GM12878 (cell line): ENCODE data around the gene GPR63. TPM values are rescaled to one million over a fixed set of nuclear protein-coding genes. Genes with fewer than 3 reads are reported as not detected.

ENCODE experiments used
- ATAC-seq: fragments of 200-7000 bp; cut with Tn5 transposase; 3 replicates; pipeline ENCODE4 v1.9.1; 2020; ENCODE audit warnings: mild to moderate bottlenecking, moderate library complexity
- BruUV-seq: library from RNA; stranded (reverse); fragments of 400-500 nt; replicated peaks from 2 replicates; lab custom pipeline; 2021; lab: Mats Ljungman, UMichigan
- CTCF ChIA-PET: fragments of 300-600 bp; sonication (Branson Sonifier 250); formaldehyde crosslinking; extraction: SDS; loops from one replicate; lab custom pipeline; 2021; ENCODE audit warnings: inconsistent platforms; lab: Yijun Ruan, JAX
- POLR2A ChIA-PET: fragments of 350-600 bp; formaldehyde crosslinking; extraction: SDS; loops from one replicate; lab custom pipeline; 2021; ENCODE audit warnings: inconsistent platforms; lab: Charles Lee
- RAD21 ChIA-PET: fragments of 300-600 bp; sonication (Branson Sonifier 250); formaldehyde crosslinking; loops from one replicate; lab custom pipeline; 2023; ENCODE audit warnings: antibody characterized with exemption; ENCODE audit not compliant: unreplicated experiment; lab: Charles Lee
- SMC1A ChIA-PET: fragments of 300-600 bp; sonication (Branson Sonifier 250); formaldehyde crosslinking; loops from one replicate; lab custom pipeline; 2023; ENCODE audit not compliant: unreplicated experiment, uncharacterized antibody; lab: Charles Lee
- DNase-seq: peaks from one replicate; pipeline ENCODE4 v3.0.0-alpha.2; 2011; ENCODE audit warnings: low read depth, low spot score
- FAIRE-seq: peaks from 3 replicates; lab custom pipeline; 2011; peaks lifted over from hg19 to GRCh38; lab: Jason Lieb, UNC
- H2AFZ ChIP-seq: 2 replicates; pipeline ENCODE4 v1.6.0; 2011; ENCODE audit warnings: low read depth, low read length, control low read depth; ENCODE audit not compliant: control insufficient read depth
- H3K27ac ChIP-seq: 2 replicates; pipeline ENCODE4 v1.5.1; 2011; ENCODE audit warnings: control low read depth; ENCODE audit not compliant: control insufficient read depth, insufficient read depth
- H3K27me3 ChIP-seq, 2 experiments: replicated peaks in 1 of 2; 2 replicates each; pipeline versions ENCODE4 v1.6.0 to v1.6.1; 2011; ENCODE audit warnings: low read length in 1 of 2; ENCODE audit not compliant: control insufficient read depth in 2 of 2, insufficient read depth in 2 of 2
- H3K36me3 ChIP-seq, 2 experiments: 2 replicates each; pipeline ENCODE4 v1.5.1; 2011; ENCODE audit warnings: low read length in 1 of 2; ENCODE audit not compliant: control insufficient read depth in 2 of 2, insufficient read depth in 2 of 2
- H3K4me1 ChIP-seq: 2 replicates; pipeline ENCODE4 v1.6.1; 2011; ENCODE audit warnings: mild to moderate bottlenecking, low read length, moderate library complexity, mixed read lengths; ENCODE audit not compliant: control insufficient read depth, insufficient read depth
- H3K4me2 ChIP-seq: 2 replicates; pipeline ENCODE4 v1.6.0; 2011; ENCODE audit warnings: control low read depth; ENCODE audit not compliant: control insufficient read depth, insufficient read depth
- H3K4me3 ChIP-seq: fragments of 200-600 bp; sonication (generic); 2 replicates; pipeline ENCODE4 v1.5.1; 2016
- H3K79me2 ChIP-seq: 2 replicates; pipeline ENCODE4 v1.6.0; 2011; ENCODE audit warnings: low read length; ENCODE audit not compliant: control insufficient read depth, insufficient read depth
- H3K9ac ChIP-seq: 2 replicates; pipeline ENCODE4 v1.8.0; 2011; ENCODE audit warnings: low read length, control low read depth, mixed read lengths; ENCODE audit not compliant: control insufficient read depth, insufficient read depth
- H3K9me3 ChIP-seq: replicated peaks from 3 replicates; pipeline ENCODE4 v1.5.1; 2011; ENCODE audit warnings: mild to moderate bottlenecking, low read length; ENCODE audit not compliant: control insufficient read depth, insufficient read depth
- H4K20me1 ChIP-seq: 2 replicates; pipeline ENCODE4 v1.6.0; 2011; ENCODE audit not compliant: control insufficient read depth, insufficient read depth
- BACH1 ChIP-seq: fragments of 450-650 bp; IDR thresholded peaks from 2 replicates; pipeline ENCODE4 v1.6.1; 2017; ENCODE audit warnings: mild to moderate bottlenecking, borderline replicate concordance
- BRCA1 ChIP-seq: IDR thresholded peaks from 2 replicates; pipeline ENCODE4 v1.6.1; 2011; ENCODE audit warnings: low read depth, low read length, improper control_type of control experiment
- CHD4 ChIP-seq: fragments of 200-600 bp; sonication (generic); IDR thresholded peaks from 2 replicates; pipeline ENCODE4 v1.6.1; 2016; ENCODE audit warnings: mild to moderate bottlenecking
- CREB1 ChIP-seq: IDR thresholded peaks from 2 replicates; pipeline ENCODE4 v1.6.1; 2012; ENCODE audit warnings: low read depth, mild to moderate bottlenecking, inconsistent platforms
- CREM ChIP-seq: IDR thresholded peaks from 2 replicates; pipeline ENCODE4 v1.6.1; 2014; ENCODE audit warnings: antibody characterized with exemption, low read depth
- EED ChIP-seq: sonication (generic); IDR thresholded peaks from 2 replicates; pipeline ENCODE4 v1.6.1; 2016; ENCODE audit warnings: antibody characterized with exemption, low read depth
- HCFC1 ChIP-seq: fragments of 150-350 bp; IDR thresholded peaks from 2 replicates; pipeline ENCODE4 v1.6.1; 2014; ENCODE audit warnings: low read length
- HDAC6 ChIP-seq: fragments of 200-600 bp; sonication (generic); IDR thresholded peaks from one replicate; pipeline ENCODE4 v1.8.0; 2017; ENCODE audit warnings: antibody characterized with exemption; ENCODE audit not compliant: unreplicated experiment
- NR2C2 ChIP-seq: IDR thresholded peaks from 2 replicates; pipeline ENCODE4 v1.6.1; 2011; ENCODE audit warnings: borderline replicate concordance, low read depth; ENCODE audit not compliant: control insufficient read depth, insufficient read length
- PRDM15 ChIP-seq: fragments of 450-650 bp; formaldehyde crosslinking; IDR thresholded peaks from 2 replicates; pipeline ENCODE4 v1.4.0; 2020; ENCODE audit warnings: mild to moderate bottlenecking, moderate library complexity
- RAD51 ChIP-seq: fragments of 450-650 bp; IDR thresholded peaks from 2 replicates; pipeline ENCODE4 v1.6.1; 2016; ENCODE audit warnings: moderate library complexity, mild to moderate bottlenecking, inconsistent platforms
- SMAD1 ChIP-seq: fragments of 450-650 bp; IDR thresholded peaks from 2 replicates; pipeline ENCODE4 v1.6.1; 2018; ENCODE audit warnings: mild to moderate bottlenecking, low read depth; ENCODE audit not compliant: partially characterized antibody
- STAT1 ChIP-seq: fragments of 450-650 bp; conservative IDR thresholded peaks from 2 replicates; pipeline ENCODE4 v1.6.1; 2014; ENCODE audit warnings: antibody characterized with exemption, mild to moderate bottlenecking
- WRNIP1 ChIP-seq: IDR thresholded peaks from 2 replicates; pipeline ENCODE4 v1.6.1; 2011; ENCODE audit warnings: low read depth, low read length, improper control_type of control experiment, borderline replicate concordance
- ZNF687 ChIP-seq: fragments of 450-650 bp; IDR thresholded peaks from 2 replicates; pipeline ENCODE4 v1.6.1; 2017; ENCODE audit warnings: mild to moderate bottlenecking, moderate library complexity
- ZSCAN29 ChIP-seq: fragments of 450-650 bp; IDR thresholded peaks from 2 replicates; pipeline ENCODE4 v1.6.1; 2017; ENCODE audit warnings: mild to moderate bottlenecking, moderate library complexity
- WGBS: methylation state at CpG from one replicate; pipeline ENCODE4 v1.1.6; 2016; ENCODE audit warnings: low lambda C conversion rate; ENCODE audit not compliant: insufficient replicate concordance, insufficient coverage; ENCODE audit errors: missing lambda C conversion rate; 5-methylcytosine and 5-hydroxymethylcytosine counted together
- in situ Hi-C: fragments of 300-500 bp; cut with MboI; formaldehyde crosslinking; loops from 9 replicates; pipeline ENCODE4 v1.14.3; 2018; ENCODE audit warnings: mixed read lengths
- intact Hi-C: fragments of 100-400 bp; cut with micrococcal nuclease; formaldehyde crosslinking; loops from one replicate; pipeline ENCODE4 v1.14.2; 2022; ENCODE audit not compliant: unreplicated experiment
- polyA plus RNA-seq, 11 experiments: library from polyadenylated mRNA; depleted of rRNA in 4 of 11; unstranded in 6 of 11; stranded (reverse) in 5 of 11; fragments of >200 nt; fragmentation: Nextera tagmentation in 4 of 11; fragmentation: Illumina TruSeq in 1 of 11; extraction: Ambion mirVana in 4 of 11; extraction: Trizol in 1 of 11; gene quantifications; 1 replicate in 1 of 11; 2 replicates in 10 of 11; pipeline versions ENCODE4 v1.2.1 to v1.2.3, GENCODE V29; 2011 to 2016; ENCODE audit warnings: inconsistent platforms in 2 of 11, missing spikeins in 2 of 11, low read depth in 1 of 11
- total RNA-seq, 4 experiments: library from RNA; depleted of rRNA in 3 of 4; stranded (reverse); fragments of >200 nt in 3 of 4; fragmentation: Illumina TruSeq in 1 of 4; extraction: Trizol in 1 of 4; gene quantifications; 2 replicates each; pipeline versions ENCODE4 v1.2.1 to v1.2.3, GENCODE V29; 2013 to 2021

The GPR63 gene
- total and polyA plus RNA-seq, 10 of the 15 experiments (the other 5 are each of a cell fraction or from before 2014, with no cell fraction given) = 1.6 to 6.6 (median 3.5) TPM

GRCh38 chr6:96803106-96803481 lies 34.2 kb downstream of the GPR63 start (continued):
- TF ChIP-seq ZNF687 (no peak), BACH1 (no peak), ZSCAN29 (no peak)

DNA sequence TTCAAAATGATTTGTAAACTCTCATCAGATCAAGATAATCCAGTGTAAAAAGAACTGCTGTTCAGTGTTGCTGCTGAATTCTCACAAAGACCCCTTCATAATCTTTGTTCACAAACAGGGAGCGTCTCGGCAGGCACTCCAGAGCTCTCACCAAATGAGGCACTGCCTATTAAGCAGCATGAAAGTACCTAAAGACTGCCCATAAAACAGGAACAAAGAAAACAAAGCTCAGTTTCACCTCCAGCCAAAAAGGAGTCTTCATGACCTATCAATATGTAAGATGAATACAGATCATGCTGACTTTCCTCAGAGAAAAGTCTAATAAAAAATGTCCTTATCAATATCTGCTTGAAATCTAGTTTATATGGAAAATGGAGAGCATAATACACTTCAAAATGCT lies 41.8 kb downstream of the GPR63 start:
- no peaks in the 10 kb centered on the region for H3K79me2 ChIP-seq
- intact Hi-C loops = loop anchor here (1.0 kb wide), 2 partner anchors 41 to 102 kb away; partner anchors contain the start of gene NDUFAF4
- FAIRE-seq = peak; percentile 84
- ATAC-seq = peak; percentile 98
- H3K4me2 ChIP-seq = peak overlapping the region; percentile 91
- 0 out of 2 replicates have a peak overlapping the region, but pooled peaks have one; percentile 2 for H3K4me3 ChIP-seq
- H2AFZ ChIP-seq = peak overlapping the region; percentile 74
- ChIA-PET CTCF (interaction anchor here (1.0 to 3.6 kb wide), 12 partner anchors 11 to 189 kb away, joined by 3 to 17 read pairs (median 4); partner anchors contain the start of gene NDUFAF4), RAD21 (interaction anchor here (0.6 to 2.9 kb wide), 15 partner anchors 12 to 254 kb away, joined by 3 to 30 read pairs (median 5); partner anchors contain the start of genes GPR63 and NDUFAF4), SMC1A (interaction anchor here (0.6 to 4.5 kb wide), 21 partner anchors 10 to 264 kb away, joined by 3 to 52 read pairs (median 3); partner anchors contain the start of genes GPR63 and NDUFAF4), POLR2A (interaction anchor here (0.5 to 2.1 kb wide), 5 partner anchors 17 to 244 kb away, joined by 3 to 8 read pairs (median 3); no protein-coding TSS in a partner anchor)
- H3K27ac ChIP-seq = peak overlapping the region; percentile 84
- H3K4me1 ChIP-seq = peaks cover 14% of the 10 kb centered on the region; the same call in 1 of the 2 replicates
- BruUV-seq = no TSS peak
- no peaks in the 10 kb centered on the region for H3K27me3 ChIP-seq
- H3K36me3 ChIP-seq = peaks cover 0 to 2% of the 10 kb centered on the region in 2 experiments; a peak in 1 of 4 replicates
- in situ Hi-C loops = no loop called here
- peak; percentile 76 for DNase-seq
- 0% methylated on average over 2 of the region's 2 CpGs for WGBS
- H4K20me1 ChIP-seq = no peaks in the 10 kb centered on the region
- H3K9ac ChIP-seq = peak overlapping the region; percentile 59; the same call in 1 of the 2 replicates
- no peaks in the 10 kb centered on the region for H3K9me3 ChIP-seq
- no peak for TF ChIP-seq SMAD1
- no peak for TF ChIP-seq CHD4
- no peak for TF ChIP-seq WRNIP1
- TF ChIP-seq STAT1 = no peak
- no peak for TF ChIP-seq BRCA1
- TF ChIP-seq NR2C2 = no peak
- no peak for TF ChIP-seq CREB1
- no peak for TF ChIP-seq CREM
- TF ChIP-seq RAD51 = no peak
- no peak for TF ChIP-seq PRDM15 (CRISPR knock-in tag)
- no peak for TF ChIP-seq HDAC6
- TF ChIP-seq EED = 0 out of 2 replicates have a peak, but pooled peaks have one; percentile 16
- no peak for TF ChIP-seq HCFC1
